GM12891 (cell line): Measurements from ENCODE around the gene KRT6B.

Experiments used
- PAX5 ChIP-seq: IDR thresholded peaks from 2 replicates; pipeline ENCODE4 v1.6.1; 2011; ENCODE audit warnings: low read length, moderate library complexity, mild to moderate bottlenecking; ENCODE audit not compliant: insufficient read depth, severe bottlenecking
- POLR2A ChIP-seq: IDR thresholded peaks from 2 replicates; pipeline ENCODE4 v1.6.1; 2011; ENCODE audit warnings: low read depth, low read length, control low read depth

DNA sequence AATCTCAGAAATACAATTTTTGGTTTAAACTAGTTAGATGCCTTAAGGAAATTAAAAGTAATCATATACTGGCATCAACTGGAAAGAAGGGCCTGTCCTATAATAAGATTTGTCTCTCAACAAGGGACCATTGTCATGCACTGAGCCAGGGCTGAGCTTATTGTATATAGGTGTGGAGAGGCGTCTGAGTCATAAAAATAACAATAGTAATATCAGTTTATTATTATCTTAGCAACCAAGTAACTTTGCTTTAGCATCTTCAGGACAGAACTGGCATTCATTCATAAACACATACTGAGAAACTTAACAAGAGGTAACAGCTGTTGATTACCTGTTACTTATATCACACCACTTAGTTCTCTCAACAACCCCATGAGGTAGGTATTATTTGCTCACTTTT, 24.9 kb downstream of the KRT6B start:
- TF ChIP-seq POLR2A (no peak), PAX5 (no peak)
